ACHN (cell line): ENCODE results near the gene NDUFC1.
A peak's percentile ranks its signal among the peaks of the same experiment; 100 is the strongest.
"Not testable (repeated sequence)": the region's sequence is repeated elsewhere in the genome, so short reads cannot be mapped to it uniquely, and the experiment has no call there.

Source experiments
- DNase-seq: peaks from one replicate; pipeline ENCODE4 v3.0.0-alpha.2; 2015
- in situ Hi-C: cut with HindIII; loops from 2 replicates; pipeline ENCODE4 v1.10.0; 2017; ENCODE audit warnings: low sequenced_read_pairs, low pct_ligation_motif_present, low pct_unique_long_range_greater_than_20kb

NDUFC1 gene

GRCh38 chr4:139266208-139266582 lies 36.1 kb downstream of the NDUFC1 start:
- in situ Hi-C loops, result no loop called here
- DNase-seq, result no peak

GRCh38 chr4:139265654-139266053 lies 36.6 kb downstream of the NDUFC1 start:
- in situ Hi-C loops, result no loop called here
- DNase-seq, result no peak

DNA sequence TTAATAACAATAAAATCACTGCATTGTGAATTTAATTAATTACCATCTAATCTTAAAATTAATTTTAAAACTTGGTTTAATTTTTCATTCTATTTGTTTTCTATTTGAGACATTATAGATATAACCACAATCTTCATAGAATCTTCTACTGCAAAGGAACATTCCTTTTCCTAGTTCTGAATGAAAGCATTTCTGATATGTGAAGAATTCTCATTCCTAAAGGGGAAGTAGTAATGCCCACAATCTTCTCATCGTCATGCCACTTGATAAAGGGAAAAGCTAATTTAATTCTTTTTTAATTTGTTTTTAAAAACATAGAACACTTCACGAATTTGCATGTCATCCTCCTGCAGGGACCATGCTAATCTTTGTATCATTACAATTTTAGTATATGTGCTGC lies 45.9 kb downstream of the NDUFC1 start:
- in situ Hi-C loops, result no loop called here

DNA sequence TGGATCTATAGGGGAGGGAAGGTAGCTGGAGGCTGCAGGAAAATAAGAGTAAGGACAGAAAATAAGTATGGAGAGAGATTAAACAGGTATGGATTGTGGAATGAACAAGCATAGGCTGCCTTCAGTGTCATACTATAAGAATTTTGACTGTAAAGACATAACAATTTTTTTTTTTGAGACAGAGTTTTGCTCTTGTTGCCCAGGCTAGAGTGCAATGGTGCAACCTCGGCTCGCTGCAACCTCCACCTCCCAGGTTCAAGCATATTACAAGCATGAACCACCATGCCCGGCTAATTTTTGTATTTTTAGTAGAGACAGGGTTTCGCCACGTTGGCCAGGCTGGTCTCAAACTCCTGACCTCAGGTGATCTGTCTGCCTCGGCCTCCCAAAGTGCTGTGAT lies 46.7 kb downstream of the NDUFC1 start:
- DNase-seq, in situ Hi-C loops: not testable (repeated sequence)

More for the DNA sequence above, 45.9 kb downstream of the NDUFC1 start:
- DNase-seq, result no peak

- in situ Hi-C loops, result no loop called here
- no peak for DNase-seq
Measured at GRCh38 chr4:139253713-139254112, 48.6 kb downstream of the NDUFC1 start.

GRCh38 chr4:139253046-139253445 lies 49.2 kb downstream of the NDUFC1 start:
- no peak for DNase-seq
- in situ Hi-C loops, result no loop called here

- no peak for DNase-seq
- in situ Hi-C loops, result no loop called here
Measured at GRCh38 chr4:139247700-139248238, 54.5 kb downstream of the NDUFC1 start.

DNA sequence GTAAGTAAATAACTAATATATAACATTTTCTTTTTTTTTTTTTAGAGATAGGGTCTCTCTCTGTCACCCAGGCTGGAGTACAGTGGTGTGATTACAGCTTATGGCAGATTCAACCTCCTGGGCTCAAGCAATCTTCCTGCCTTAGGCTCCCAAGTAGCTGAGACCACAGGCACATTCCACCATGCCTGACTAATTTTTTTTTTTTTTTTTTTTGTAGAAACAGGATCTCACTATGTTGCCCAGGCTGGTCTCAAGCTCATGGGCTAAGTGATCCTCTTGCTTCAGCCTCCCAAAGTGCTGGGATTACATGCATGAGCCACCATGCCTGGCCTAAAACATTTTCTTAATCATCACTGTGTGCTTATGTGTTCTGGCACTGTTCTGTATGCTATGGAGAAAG lies 55.0 kb downstream of the NDUFC1 start:
- DNase-seq, result no peak
- in situ Hi-C loops, result no loop called here

DNA sequence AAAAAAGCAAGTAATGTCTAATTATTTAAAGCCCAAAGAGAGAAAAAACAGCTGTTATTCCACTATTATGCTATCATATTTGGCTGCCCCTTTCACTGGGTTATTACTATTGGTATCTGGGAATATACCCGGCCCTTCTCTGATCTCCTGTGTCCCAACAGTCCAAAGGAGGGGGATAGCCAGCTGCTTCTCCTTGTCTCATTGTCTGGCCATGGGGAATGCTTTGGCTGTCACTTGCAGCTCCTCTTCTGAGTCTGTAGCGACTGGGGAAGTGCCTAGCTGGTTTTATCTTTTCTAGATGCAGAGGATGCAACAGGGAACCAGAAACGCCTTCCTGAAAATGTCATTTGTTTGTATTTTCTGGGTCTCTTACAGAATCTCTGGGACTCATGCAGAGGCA lies 56.1 kb downstream of the NDUFC1 start:
- in situ Hi-C loops, result no loop called here
- no peak for DNase-seq

GRCh38 chr4:139245590-139245989 lies 56.7 kb downstream of the NDUFC1 start:
- in situ Hi-C loops, result no loop called here
- no peak for DNase-seq

DNA sequence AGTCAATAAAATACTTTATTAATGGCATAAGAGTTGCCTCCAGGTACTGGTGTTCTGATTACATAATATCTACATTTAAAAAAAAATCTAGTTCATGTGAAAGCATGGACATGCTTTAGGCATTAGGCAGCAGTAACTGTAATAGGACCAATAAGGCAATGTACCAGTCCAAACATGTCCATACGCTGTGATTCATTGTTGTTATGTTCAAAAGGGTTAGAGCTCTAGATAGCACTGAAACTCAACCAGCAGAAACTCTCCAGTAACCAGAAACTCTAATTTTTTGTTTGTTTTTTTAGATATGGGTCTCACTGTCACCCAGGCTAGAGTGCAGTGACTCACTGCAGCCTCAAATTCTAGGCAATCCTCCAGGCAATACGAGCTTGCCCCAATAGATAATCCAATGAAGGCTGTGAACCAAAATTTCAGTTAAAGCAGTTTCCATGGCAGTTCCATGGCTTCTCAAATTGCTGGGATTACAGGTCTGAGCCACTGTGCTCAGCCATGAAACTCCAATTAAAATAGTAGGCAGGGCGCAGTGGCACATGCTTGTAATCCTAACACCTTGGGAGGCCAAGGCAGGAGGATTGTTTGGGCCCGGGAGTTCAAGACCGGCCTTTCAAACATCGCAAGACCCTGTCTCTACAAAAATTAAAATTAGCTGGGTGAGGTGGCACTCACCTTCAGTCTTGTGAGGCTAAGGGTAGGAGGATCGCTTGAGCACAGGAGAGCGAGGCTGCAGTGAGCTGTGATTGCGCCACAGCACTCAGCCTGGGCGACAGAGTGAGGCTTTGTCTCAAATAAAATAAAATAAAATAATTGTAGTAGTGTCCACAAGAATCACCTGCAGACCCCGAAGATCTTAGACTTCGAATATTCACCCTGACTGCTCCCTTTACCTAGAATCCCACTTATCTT lies 58.6 kb downstream of the NDUFC1 start:
- DNase-seq, result peak; percentile 72
- in situ Hi-C loops, result no loop called here

DNA sequence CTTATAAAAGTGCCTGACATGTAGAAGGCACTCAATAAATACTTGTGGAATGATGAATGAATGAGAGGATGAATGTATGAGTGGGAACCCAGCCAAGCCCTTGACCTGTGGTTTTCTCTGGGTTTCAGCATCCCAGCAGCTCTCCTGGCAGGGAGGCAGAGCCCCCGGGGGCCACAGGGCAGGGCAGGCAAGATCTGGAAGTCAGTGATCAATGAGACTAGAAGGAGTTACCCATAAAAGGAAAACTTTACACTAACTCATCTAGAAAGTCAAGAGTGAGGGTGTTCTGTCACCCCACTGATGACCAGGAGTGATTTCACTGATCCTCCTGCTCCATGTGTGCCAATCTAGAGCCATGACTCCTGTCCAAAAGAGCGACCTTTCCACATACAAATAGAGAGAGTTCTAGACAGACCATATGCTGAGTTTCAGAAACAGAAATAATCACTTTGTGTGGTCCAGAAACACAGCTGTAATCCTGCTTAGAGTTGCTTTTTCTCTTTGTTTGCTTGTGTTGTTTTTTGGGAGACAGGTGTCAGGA lies 59.7 kb downstream of the NDUFC1 start:
- peak; percentile 64 for DNase-seq

GRCh38 chr4:139241784-139242151 lies 60.5 kb downstream of the NDUFC1 start:
- in situ Hi-C loops, result no loop called here
- no peak for DNase-seq

More for the DNA sequence above, 59.7 kb downstream of the NDUFC1 start:
- in situ Hi-C loops, result no loop called here

DNA sequence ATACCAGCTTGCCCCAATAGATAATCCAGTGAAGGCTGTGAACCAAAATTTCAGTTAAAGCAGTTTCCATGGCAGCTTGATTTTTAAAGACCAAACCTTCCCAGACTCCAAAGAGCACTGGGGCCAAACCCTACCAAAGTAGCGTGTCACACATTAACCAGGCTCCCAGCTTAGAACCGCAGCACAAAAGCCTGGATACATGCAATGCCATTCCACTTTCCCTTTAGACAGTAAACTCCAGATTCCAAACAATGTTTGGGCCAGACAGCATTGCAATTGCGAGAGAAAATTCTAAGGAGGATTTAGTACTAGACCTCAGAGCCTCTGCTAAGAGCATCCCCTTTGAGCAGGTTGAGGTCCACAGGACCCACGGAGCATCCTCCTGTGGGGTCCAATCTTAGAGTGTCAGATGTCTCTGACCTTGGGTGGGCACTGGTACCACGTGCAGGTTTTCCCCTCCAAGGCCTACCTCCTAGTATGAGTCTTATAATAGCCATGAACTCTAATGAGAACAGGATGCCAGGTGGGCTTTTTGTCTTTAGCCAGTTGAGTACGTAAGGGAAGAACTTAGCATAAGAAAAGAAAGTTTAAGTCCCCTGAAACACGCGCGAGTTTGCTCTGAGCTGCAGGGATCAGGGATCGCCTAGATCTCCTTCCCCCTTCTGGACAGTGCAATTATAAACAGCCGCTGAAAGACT lies 61.0 kb downstream of the NDUFC1 start:
- in situ Hi-C loops, result no loop called here
- peak; percentile 67 for DNase-seq
